Natural killer cell (primary cell): ENCODE results near the gene GZMA. TPM values are rescaled to one million over a fixed set of nuclear protein-coding genes. Genes with fewer than 3 reads are reported as not detected.
"Not testable (repeated sequence)": the region's sequence is repeated elsewhere in the genome, so short reads cannot be mapped to it uniquely, and the experiment has no call there.

ENCODE experiments used
- ATAC-seq, 3 donors: fragments of 150-1000 bp in 2 of 3; fragments of 200-7000 bp in 1 of 3; cut with Tn5 transposase; 1 replicate in 1 of 3; 2 replicates in 2 of 3; pipeline ENCODE4 v1.10.0; 2021; ENCODE audit warnings: mild to moderate bottlenecking in 2 of 3, moderate library complexity in 2 of 3
- DNase-seq, 2 donors: peaks; one replicate each; pipeline versions ENCODE4 v3.0.0 to v3.0.0-alpha.2; 2013 to 2021; ENCODE audit warnings: mixed read lengths in 1 of 2
- H3K27ac ChIP-seq: one replicate; pipeline ENCODE4 v1.5.1; 2013; ENCODE audit warnings: mild to moderate bottlenecking, low read length
- H3K27me3 ChIP-seq: one replicate; pipeline ENCODE4 v1.6.1; 2013; ENCODE audit warnings: low read length; ENCODE audit not compliant: control insufficient read depth, insufficient read depth
- H3K36me3 ChIP-seq: one replicate; pipeline ENCODE4 v1.6.1; 2013; ENCODE audit warnings: low read length; ENCODE audit not compliant: control insufficient read depth, insufficient read depth
- H3K4me1 ChIP-seq: one replicate; pipeline ENCODE4 v1.6.1; 2013; ENCODE audit warnings: low read length; ENCODE audit not compliant: control insufficient read depth, insufficient read depth
- H3K4me3 ChIP-seq: one replicate; pipeline ENCODE4 v1.5.1; 2013; ENCODE audit warnings: low read length
- H3K9me3 ChIP-seq: one replicate; pipeline ENCODE4 v1.6.1; 2013; ENCODE audit warnings: low read length; ENCODE audit not compliant: control insufficient read depth, insufficient read depth
- H3K27ac Mint-ChIP-seq, 2 donors: one replicate each; pipeline ENCODE4 v1.8.0; 2022; ENCODE audit warnings: mild to moderate bottlenecking in 2 of 2, mixed read lengths in 2 of 2, moderate library complexity in 1 of 2
- H3K27me3 Mint-ChIP-seq, 2 donors: one replicate each; pipeline ENCODE4 v1.8.0; 2022; ENCODE audit warnings: low read depth in 2 of 2, mixed read lengths in 2 of 2
- H3K36me3 Mint-ChIP-seq: one replicate; pipeline ENCODE4 v1.8.0; 2022; ENCODE audit warnings: mixed read lengths
- H3K4me1 Mint-ChIP-seq, 2 donors: one replicate each; pipeline ENCODE4 v1.8.0; 2022; ENCODE audit warnings: mixed read lengths in 2 of 2
- H3K4me3 Mint-ChIP-seq: one replicate; pipeline ENCODE4 v1.8.0; 2022; ENCODE audit warnings: mild to moderate bottlenecking, moderate library complexity, mixed read lengths
- H3K9me3 Mint-ChIP-seq, 2 donors: one replicate each; pipeline ENCODE4 v1.8.0; 2022; ENCODE audit warnings: mixed read lengths in 2 of 2
- CTCF ChIP-seq: fragments of 200-600 bp; IDR thresholded peaks from one replicate; pipeline ENCODE4 v1.8.0; 2022; ENCODE audit warnings: antibody characterized with exemption
- WGBS: methylation state at CpG from one replicate; pipeline ENCODE4 v1.1.7; 2013; ENCODE audit warnings: missing lambda C conversion rate; ENCODE audit not compliant: insufficient coverage; 5-methylcytosine and 5-hydroxymethylcytosine counted together
- intact Hi-C: fragments of 100-400 bp; cut with micrococcal nuclease; formaldehyde crosslinking; loops from one replicate; pipeline ENCODE4 v1.14.2; 2022
- total RNA-seq, 4 donors: library from RNA; stranded (reverse); fragments of 120-200 nt in 1 of 4; gene quantifications; one replicate each; pipeline versions ENCODE4 v1.2.3 to v1.2.4, GENCODE V29; 2013 to 2022

GZMA gene
- total RNA-seq, 3 donors from 2014 or later (not counting 1 experiment from before 2014, with no cell fraction given), result 530 to 621 (median 590) TPM

GRCh38 chr5:55096182-55096581, 6.3 kb upstream of the GZMA start:
- Mint-ChIP-seq H3K4me1 (peaks cover 77 to 82% of the 10 kb centered on the region in 2 donors), H3K4me3 (peak overlapping the region; percentile 84), H3K27me3 (no peaks in the 10 kb centered on the region), H3K27ac (peak overlapping the region; percentile 92 to 96), H3K36me3 (no peaks in the 10 kb centered on the region), H3K9me3 (peaks cover 7 to 8% of the 10 kb centered on the region in 2 donors)
- peaks cover 40% of the 10 kb centered on the region for H3K4me1 ChIP-seq
- WGBS, result 46% methylated on average over 3 of the region's 3 CpGs
- ATAC-seq (peak; percentile 50 to 74 (median 61)), DNase-seq (peak in 1 of 2 donors; percentile 61)
- TF ChIP-seq CTCF, result no peak
- H3K27me3 ChIP-seq, result no peaks in the 10 kb centered on the region
- H3K27ac ChIP-seq, result peak overlapping the region; percentile 79
- H3K36me3 ChIP-seq, result no peaks in the 10 kb centered on the region
- intact Hi-C loops, result no loop called here
- H3K4me3 ChIP-seq, result no peak overlapping the region
- H3K9me3 ChIP-seq, result no peaks in the 10 kb centered on the region

GRCh38 chr5:55096861-55097260, 5.6 kb upstream of the GZMA start:
- Mint-ChIP-seq H3K27me3 (no peaks in the 10 kb centered on the region), H3K27ac (peak overlapping the region; percentile 92 to 96), H3K36me3 (no peaks in the 10 kb centered on the region), H3K4me1 (peaks cover 84 to 89% of the 10 kb centered on the region in 2 donors), H3K4me3 (peak overlapping the region; percentile 84), H3K9me3 (peaks cover 7 to 8% of the 10 kb centered on the region in 2 donors)
- no peaks in the 10 kb centered on the region for H3K9me3 ChIP-seq
- H3K27ac ChIP-seq, result peak overlapping the region; percentile 79
- peaks cover 41% of the 10 kb centered on the region for H3K4me1 ChIP-seq
- no peak for TF ChIP-seq CTCF
- DNase-seq, result peak in 1 of 2 donors; percentile 75
- WGBS, result 39% methylated on average over 6 of the region's 6 CpGs
- H3K27me3 ChIP-seq, result no peaks in the 10 kb centered on the region
- peak; percentile 22 to 40 (median 37) for ATAC-seq
- intact Hi-C loops, result no loop called here
- no peak overlapping the region for H3K4me3 ChIP-seq
- no peaks in the 10 kb centered on the region for H3K36me3 ChIP-seq

- intact Hi-C loops, result loop anchor here (5.0 kb wide), 4 partner anchors 46 to 454 kb away; partner anchors contain the start of gene GZMK
- H3K36me3 Mint-ChIP-seq, result peaks cover 11% of the 10 kb centered on the region
- peak overlapping the region; percentile 87 for H3K27ac ChIP-seq
Measured at GRCh38 chr5:55101148-55101547, 1.3 kb upstream of the GZMA start.

GRCh38 chr5:55101556-55102276, 730 bp upstream of the GZMA start:
- intact Hi-C loops, result loop anchor here (1.0 to 5.0 kb wide), 6 partner anchors 39 to 454 kb away; partner anchors contain the start of gene GZMK
- ATAC-seq (peak; percentile 68 to 80 (median 76)), DNase-seq (peak in 1 of 2 donors; percentile 63)
- Histone ChIP-seq H3K4me1 (peaks cover 21% of the 10 kb centered on the region), H3K9me3 (no peaks in the 10 kb centered on the region), H3K4me3 (peak overlapping the region; percentile 71), H3K27me3 (no peaks in the 10 kb centered on the region), H3K36me3 (peaks cover 5% of the 10 kb centered on the region), H3K27ac (peak overlapping the region; percentile 87)
- 0% methylated on average over 3 of the region's 5 CpGs for WGBS
- peak overlapping the region; percentile 94 for H3K4me3 Mint-ChIP-seq
- peaks cover 79 to 85% of the 10 kb centered on the region in 2 donors for H3K4me1 Mint-ChIP-seq
- TF ChIP-seq CTCF, result no peak
- peaks cover 5% of the 10 kb centered on the region in 2 donors for H3K9me3 Mint-ChIP-seq
- H3K27me3 Mint-ChIP-seq, result no peaks in the 10 kb centered on the region
- H3K27ac Mint-ChIP-seq, result peak overlapping the region; percentile 92 to 96
- H3K36me3 Mint-ChIP-seq, result peaks cover 17% of the 10 kb centered on the region

More at GRCh38 chr5:55101148-55101547, 1.3 kb upstream of the GZMA start:
- ATAC-seq, result peak; percentile 3 to 30 (median 16)
- not testable (repeated sequence) for DNase-seq, H3K9me3 ChIP-seq, H3K27me3 ChIP-seq, H3K9me3 Mint-ChIP-seq, H3K4me3 ChIP-seq, H3K27me3 Mint-ChIP-seq, H3K36me3 ChIP-seq
- H3K4me3 Mint-ChIP-seq, result peak overlapping the region; percentile 94
- peaks cover 79 to 86% of the 10 kb centered on the region in 2 donors for H3K4me1 Mint-ChIP-seq
- H3K27ac Mint-ChIP-seq, result peak overlapping the region; percentile 92 to 96
- peaks cover 22% of the 10 kb centered on the region for H3K4me1 ChIP-seq
